GM03348 (cell line): ENCODE measurements around the gene ITGAX.

Experiments used
- DNase-seq: peaks from one replicate; pipeline ENCODE4 v3.0.0; 2012; ENCODE audit warnings: low spot score

Gene ITGAX

DNA sequence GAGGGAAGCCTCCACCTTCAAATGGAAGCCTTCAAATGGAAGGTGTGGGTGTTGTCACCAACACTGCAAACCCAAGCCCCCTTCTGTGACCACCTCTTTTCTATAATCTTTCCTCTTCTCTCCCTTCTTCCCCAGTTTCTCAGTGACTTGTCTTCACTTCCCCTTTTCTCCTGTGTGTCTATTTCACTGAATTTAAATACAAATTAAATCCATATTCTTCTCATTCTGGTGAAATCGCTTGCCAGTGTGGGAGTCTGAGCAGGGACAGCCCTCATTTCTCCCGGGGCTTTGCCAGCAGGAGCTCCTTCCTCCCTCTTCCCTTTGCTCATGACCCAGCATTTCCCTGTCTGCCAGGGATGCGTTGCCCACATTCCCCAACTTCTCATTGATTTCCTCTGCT, 6.4 kb upstream of the ITGAX start:
- DNase-seq, result no peak

GRCh38 chr16:31350275-31351005, 4.5 kb upstream of the ITGAX start:
- no peak for DNase-seq

DNA sequence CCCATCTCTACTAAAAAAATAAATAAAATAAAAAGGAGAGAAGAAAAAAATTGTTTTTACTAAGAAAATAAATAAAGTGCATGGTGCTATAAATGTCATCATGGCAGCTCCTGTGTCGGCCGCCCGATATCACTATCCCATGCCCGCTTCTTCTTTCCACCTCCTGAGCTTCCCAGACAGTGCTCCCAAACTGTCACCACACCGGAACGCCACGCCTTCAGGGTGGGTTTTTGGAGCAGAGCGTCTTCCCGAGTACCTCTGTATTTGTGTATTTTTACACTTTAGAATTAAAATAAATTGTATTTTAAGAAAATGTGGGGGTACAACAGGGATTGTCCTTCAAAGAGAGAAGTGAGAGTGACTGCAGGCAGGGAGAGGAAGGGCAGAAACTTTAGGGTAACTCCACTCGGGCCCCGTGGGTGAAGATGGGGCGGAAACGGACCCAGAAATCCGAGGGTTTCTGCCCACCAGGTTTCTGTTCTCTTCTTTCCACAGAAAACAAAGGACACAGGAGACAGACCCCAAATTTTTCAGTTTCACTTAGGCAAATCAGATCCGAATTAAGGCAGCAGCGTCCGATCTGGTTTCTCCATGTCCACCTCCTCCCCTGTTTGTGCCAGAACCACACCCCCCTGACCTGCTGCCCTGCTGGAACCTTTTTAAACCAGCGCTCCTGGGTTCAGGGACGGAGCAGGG, 3.6 kb upstream of the ITGAX start:
- DNase-seq, result no peak

DNA sequence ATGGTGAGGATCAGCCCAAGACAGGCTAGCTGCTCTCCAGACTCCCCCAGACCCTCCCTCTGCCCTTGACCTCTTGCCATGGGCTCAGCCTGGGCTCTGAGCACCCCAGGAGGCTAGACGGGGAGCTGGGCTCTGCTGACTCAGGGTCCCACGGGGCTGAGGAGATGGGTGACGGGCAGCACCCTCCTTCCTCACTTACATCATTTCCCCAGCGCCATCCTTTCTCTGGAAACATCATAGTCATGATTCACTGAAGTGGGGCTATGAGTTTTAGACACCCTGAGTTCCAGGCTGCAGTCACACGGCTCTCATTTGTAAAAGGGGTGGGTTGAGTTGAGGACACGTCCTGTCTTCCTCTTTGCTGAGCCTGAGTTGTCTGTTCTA, 3.0 kb upstream of the ITGAX start:
- no peak for DNase-seq

DNA sequence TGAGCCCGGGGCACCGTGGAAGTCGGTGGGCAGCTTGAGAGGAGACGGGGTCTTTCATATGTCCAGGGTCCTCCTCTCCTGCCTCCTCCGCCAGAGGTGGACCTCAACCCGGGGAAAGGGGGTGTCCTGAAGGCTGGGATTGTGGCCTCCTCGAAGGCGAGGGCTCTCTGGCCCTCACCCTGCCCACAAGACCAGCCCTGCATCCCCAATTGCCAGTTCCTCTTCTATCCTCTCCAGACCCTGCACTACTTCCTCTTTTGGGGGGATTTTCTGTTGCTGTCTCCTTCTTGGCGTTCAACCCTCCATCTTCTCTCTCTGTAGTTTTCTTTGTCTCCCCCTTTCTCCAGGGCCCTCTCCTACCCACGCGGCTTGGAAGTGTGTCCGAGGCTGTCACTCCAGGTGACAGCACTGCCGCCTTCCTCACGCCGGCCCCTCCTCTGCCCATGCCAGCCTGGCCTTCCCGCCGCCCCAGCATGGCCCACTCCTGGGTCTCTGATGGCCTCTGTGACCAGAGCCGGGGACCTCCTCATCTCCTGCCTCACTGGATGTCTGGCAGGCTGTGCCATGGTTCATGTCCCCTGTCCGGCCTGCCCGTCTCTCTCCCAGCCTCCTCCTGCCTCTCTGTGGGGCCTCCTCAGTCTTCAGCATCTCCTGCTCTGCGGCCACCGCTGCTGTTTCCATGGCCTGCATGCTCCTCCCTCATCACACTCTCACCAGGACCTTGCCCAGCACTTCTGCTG, 2.4 kb upstream of the ITGAX start:
- no peak for DNase-seq

DNA sequence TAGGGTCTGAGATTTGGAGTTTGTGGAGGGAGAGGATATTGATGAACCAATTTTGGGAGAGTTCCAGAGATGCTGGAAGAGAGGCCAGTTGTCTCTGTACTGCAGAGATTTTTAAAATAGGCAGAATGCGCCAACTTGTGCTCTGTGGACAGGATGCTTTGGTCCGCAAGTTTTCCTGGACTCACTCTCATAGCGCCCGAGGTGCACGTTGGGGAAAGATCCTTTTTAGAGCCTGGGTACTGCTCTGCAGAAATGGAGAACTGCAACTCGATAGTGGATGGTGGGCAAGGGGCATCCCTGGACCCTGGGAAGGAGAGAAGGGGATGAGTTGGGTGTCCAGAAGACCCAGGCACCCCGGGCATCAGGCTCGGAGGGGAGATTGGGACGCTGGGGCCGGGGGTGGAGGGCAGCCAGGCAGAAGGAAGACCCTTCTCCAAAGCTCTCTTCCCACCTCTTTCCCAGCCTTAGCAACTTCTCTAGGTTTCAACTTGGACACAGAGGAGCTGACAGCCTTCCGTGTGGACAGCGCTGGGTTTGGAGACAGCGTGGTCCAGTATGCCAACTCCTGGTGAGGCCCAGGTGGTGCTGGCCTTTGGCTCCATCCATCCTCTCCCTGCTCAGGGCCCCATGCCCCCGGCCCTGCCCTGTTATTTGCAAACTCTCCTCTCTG, 590 bp downstream of the ITGAX start:
- DNase-seq, result no peak

GRCh38 chr16:31356566-31357323, 1.8 kb downstream of the ITGAX start:
- no peak for DNase-seq

DNA sequence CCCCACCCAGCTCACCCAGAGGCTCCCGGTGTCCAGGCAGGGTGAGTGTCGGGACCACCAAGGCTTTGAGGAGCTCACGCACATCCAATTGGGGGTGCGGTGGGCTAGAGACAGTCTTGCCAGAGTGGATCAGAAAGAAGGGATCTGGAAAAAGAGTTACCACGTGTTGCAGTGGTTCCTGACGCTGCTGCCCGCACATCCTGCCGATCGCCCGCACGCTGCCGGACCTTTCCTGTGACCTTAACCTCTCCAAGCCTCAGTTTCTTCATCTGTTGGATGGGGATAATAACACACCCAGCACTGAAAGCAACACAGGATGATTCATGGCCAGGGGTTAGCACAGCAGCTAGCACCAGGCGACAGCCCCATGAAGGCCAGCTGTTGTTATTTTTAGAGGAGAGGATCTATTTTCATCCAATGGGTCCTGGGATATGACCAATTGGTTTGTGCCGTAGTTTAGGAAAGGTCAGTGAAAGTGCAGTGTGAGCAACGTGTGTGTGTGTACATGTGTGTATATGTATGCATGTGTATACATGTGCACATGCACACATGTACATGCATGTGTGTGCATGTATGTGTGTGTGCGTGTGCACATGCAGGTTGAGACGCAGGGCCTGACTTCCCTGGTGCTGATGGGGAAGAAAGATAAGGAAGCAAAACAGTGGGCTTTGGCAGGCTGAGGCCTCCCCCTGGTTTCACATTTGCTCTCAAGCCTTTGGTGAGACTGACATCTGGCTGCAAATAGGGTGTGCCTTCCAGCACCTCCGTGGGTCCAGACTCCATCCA, 2.5 kb downstream of the ITGAX start:
- no peak for DNase-seq

- no peak for DNase-seq
Observed at GRCh38 chr16:31360251-31360650, 5.3 kb downstream of the ITGAX start.

DNA sequence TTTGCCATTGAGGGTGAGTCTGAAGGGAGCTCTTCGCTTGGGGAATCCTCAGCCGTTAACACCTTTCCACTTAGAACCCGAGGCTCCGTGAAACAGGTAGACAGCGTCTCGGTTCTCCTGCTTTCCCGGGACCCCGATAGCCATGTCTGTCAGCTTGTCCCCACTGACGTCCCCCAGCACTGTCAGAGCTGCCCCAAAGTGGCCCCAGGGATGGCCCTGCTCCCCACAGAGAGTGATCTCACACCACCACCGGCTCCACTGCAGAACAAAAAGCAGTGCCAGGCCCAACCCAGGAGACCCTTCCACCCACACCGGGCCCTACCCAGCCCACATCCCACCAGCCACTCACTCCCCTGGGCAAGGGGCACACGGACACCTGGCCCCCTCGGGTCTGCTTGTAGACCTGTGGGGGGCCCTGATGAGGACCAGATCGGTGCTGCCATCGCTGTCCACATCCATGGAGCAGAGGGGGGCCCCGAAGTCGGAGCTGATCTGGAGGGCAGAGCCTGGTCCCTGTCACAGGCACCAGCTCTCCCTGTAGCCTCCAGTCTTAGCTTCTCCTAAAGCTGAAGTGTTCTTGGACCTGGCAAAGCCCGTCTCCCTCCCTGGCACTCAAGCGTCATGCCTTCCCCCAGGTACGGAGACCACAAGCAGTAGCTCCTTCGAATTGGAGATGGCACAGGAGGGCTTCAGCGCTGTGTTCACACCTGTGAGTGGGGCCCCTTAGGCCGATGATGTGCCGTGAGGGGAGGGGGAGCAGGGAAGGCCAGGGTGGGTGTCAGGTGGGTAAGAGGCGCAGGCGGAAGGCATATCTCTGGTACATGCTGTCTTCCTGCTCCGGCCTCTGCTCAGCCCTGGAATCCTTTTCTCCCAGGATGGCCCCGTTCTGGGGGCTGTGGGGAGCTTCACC, 6.5 kb downstream of the ITGAX start:
- DNase-seq, result no peak

GRCh38 chr16:31362476-31363405, 7.8 kb downstream of the ITGAX start:
- DNase-seq, result no peak

DNA sequence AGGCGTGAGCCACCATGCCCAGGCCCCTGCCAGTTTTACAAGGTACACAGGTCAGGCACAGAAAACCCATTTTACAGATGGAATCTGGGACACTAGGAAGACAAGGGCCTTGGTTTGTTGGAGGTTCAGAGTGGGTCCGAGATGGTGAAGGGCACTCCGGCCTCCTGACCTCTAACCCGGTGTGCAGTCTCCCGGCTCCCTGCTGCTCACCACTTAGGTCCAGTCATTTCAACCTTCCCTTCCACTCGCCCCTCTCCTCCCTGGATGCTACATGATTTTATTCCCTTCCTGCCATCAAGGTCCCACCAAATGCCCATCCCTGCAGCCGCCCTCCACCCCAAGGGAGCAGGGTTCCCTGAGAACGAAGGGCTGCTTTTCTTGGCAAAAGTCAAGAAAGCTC, 8.7 kb downstream of the ITGAX start:
- no peak for DNase-seq

GRCh38 chr16:31364421-31364820, 9.4 kb downstream of the ITGAX start:
- DNase-seq, result no peak

GRCh38 chr16:31365131-31365865, 10.3 kb downstream of the ITGAX start:
- DNase-seq, result no peak

GRCh38 chr16:31367853-31368252, 12.9 kb downstream of the ITGAX start:
- DNase-seq, result no peak

GRCh38 chr16:31371008-31371407, 16.0 kb downstream of the ITGAX start:
- DNase-seq, result no peak

- DNase-seq, result no peak
Observed at GRCh38 chr16:31371619-31372484, 16.9 kb downstream of the ITGAX start.
